ENCODE results near the gene MAPK8. TPM values are rescaled to one million over a fixed set of nuclear protein-coding genes. Genes with fewer than 3 reads are reported as not detected.

MAPK8 gene
- 10 to 100 TPM in 4 of 5 donors, 1 to 10 TPM in 1; 1.2 to 85.0 (median 34.4) TPM for total RNA-seq
- polyA plus RNA-seq, result 10 to 100 TPM in 1 of 3 donors, 1 to 10 TPM in 2; 7.3 to 16.5 (median 8.8) TPM
- long read RNA-seq, donor 1, partial matches to known transcripts, result 0 of 1 reads
- long read RNA-seq, donor 1, other reads (novel, unspliced or antisense), result 0 of 1 reads
- long read RNA-seq, donor 2, full-length matches to known transcripts, result 2 of 2 reads
- long read RNA-seq, donor 2, partial matches to known transcripts, result 0 of 2 reads
- long read RNA-seq, donor 2, other reads (novel, unspliced or antisense), result 0 of 2 reads
- long read RNA-seq, donor 3, result 0 reads
- long read RNA-seq, donor 4, result 0 reads
- long read RNA-seq, donor 5, result 0 reads
- long read RNA-seq, donor 6, partial matches to known transcripts, result 0 of 3 reads
- long read RNA-seq, donor 6, other reads (novel, unspliced or antisense), result 0 of 3 reads
- long read RNA-seq, donor 7, result 0 reads
- long read RNA-seq, donor 8, result 0 reads
- long read RNA-seq, donor 9, full-length matches to known transcripts, result 1 of 1 reads
- long read RNA-seq, donor 9, partial matches to known transcripts, result 0 of 1 reads
- long read RNA-seq, donor 9, other reads (novel, unspliced or antisense), result 0 of 1 reads
- long read RNA-seq, donor 10, partial matches to known transcripts, result 0 of 2 reads
- long read RNA-seq, donor 10, other reads (novel, unspliced or antisense), result 0 of 2 reads

DNA sequence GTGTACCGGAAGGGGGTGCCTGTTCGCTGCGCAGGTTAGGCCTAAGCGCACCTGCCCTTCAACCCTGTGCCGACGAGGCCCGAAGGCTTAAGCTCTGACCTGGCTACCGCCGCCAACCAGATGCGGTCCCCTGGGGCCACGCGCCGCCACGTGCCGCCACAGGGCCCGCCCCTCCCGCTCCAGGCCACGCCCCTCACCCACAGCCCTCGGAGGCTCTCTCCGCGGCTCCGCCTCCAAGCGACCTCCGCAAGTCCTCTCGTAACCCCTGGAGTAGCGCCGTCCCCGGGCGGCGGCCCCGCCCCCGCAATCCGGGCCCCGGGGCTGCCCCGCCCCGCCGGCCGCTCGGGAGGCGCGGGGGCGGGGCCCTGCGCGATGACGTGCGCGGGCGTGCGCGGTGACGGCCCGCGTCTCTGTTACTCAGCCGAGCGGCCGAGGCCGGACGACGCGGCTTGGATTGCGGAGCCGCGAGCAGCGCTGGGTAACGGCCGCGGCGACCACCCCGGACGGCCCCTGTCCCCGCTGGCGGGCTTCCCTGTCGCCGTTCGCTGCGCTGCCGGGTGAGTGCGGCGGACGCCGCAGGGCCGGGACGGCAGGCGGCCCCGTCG is at the start of gene MAPK8:
MAPK8 (plus strand) TSS at position 413 of the 605 bp plus-strand sequence. CDS start 94,984 bp downstream, outside the sequence.
- intact Hi-C loops (cut with DNase I; ENCODE audit: low total_unique reads), result no loop called here
- WGBS, 5 donors, result 0 to 4% (median 1%) methylated on average over 9 to 86 of the region's 86 CpGs
- peak within 1 kb of the TSS; percentile 77 to 91 (median 84) for H3K4me3 ChIP-seq
- H3K9me3 ChIP-seq, result no peaks in the 10 kb centered on the region
- peaks cover 7 to 45% (median 23%) of the 10 kb centered on the region in 4 donors for H3K4me1 ChIP-seq
- H3K36me3 ChIP-seq, result no peaks in the 10 kb centered on the region
- H3K27me3 ChIP-seq, result no peaks in the 10 kb centered on the region
- TF ChIP-seq POLR2AphosphoS5 (IDR thresholded peaks at IDR 0.05), result peak; percentile 84 to 95 (median 93)
- peak in 1 of 4 donors; percentile 58 for TF ChIP-seq POLR2A (IDR thresholded peaks at IDR 0.05)
- TF ChIP-seq, protein P1, sequence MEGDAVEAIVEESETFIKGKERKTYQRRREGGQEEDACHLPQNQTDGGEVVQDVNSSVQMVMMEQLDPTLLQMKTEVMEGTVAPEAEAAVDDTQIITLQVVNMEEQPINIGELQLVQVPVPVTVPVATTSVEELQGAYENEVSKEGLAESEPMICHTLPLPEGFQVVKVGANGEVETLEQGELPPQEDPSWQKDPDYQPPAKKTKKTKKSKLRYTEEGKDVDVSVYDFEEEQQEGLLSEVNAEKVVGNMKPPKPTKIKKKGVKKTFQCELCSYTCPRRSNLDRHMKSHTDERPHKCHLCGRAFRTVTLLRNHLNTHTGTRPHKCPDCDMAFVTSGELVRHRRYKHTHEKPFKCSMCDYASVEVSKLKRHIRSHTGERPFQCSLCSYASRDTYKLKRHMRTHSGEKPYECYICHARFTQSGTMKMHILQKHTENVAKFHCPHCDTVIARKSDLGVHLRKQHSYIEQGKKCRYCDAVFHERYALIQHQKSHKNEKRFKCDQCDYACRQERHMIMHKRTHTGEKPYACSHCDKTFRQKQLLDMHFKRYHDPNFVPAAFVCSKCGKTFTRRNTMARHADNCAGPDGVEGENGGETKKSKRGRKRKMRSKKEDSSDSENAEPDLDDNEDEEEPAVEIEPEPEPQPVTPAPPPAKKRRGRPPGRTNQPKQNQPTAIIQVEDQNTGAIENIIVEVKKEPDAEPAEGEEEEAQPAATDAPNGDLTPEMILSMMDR (IDR thresholded peaks at IDR 0.05), result no peak
- peak; percentile 94 to 97 for DNase-seq
- H3K27ac ChIP-seq, result peak within 1 kb of the TSS; percentile 96 to 99 (median 98)

DNA sequence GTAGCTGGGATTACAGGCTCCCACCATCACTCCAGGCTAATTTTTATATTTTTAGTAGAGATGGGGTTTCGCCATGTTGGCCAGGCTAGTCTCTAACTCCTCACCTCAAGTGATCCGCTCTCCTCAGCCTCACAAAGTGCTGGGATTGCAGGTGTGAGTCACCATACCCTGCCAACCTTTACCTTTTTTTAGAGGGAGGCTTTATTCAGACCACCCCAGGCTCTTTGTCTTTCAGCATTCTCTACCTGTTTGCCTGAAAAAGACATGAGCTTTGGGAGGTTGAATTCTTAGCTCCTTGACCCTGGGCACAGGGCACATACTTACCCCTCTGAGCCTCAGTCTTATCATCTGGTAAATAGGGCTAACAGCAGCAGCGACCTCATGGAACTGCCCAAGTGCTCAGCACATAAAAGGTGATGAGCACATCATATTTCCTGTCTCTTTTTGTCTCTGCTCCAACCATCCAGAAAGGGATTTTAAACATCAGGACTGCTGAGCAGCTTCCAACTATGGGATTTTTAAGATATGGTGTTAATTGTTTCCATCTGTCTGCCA is 49.0 kb upstream of the MAPK8 start:
- Histone ChIP-seq H3K27me3 (no peaks in the 10 kb centered on the region), H3K27ac (no peak overlapping the region), H3K9me3 (no peaks in the 10 kb centered on the region), H3K4me3 (no peak overlapping the region), H3K4me1 (no peaks in the 10 kb centered on the region), H3K36me3 (no peaks in the 10 kb centered on the region)
- DNase-seq, result no peak
- TF ChIP-seq POLR2A (IDR thresholded peaks at IDR 0.05), result no peak
- TF ChIP-seq POLR2AphosphoS5 (IDR thresholded peaks at IDR 0.05), result no peak
- TF ChIP-seq EP300 (IDR thresholded peaks at IDR 0.05), result no peak
- TF ChIP-seq, protein P1 (IDR thresholded peaks at IDR 0.05), result no peak
- intact Hi-C loops (cut with DNase I; ENCODE audit: low total_unique reads), result no loop called here
- 82 to 93% (median 87%) methylated on average over 3 of the region's 3 CpGs for WGBS, 5 donors

DNA sequence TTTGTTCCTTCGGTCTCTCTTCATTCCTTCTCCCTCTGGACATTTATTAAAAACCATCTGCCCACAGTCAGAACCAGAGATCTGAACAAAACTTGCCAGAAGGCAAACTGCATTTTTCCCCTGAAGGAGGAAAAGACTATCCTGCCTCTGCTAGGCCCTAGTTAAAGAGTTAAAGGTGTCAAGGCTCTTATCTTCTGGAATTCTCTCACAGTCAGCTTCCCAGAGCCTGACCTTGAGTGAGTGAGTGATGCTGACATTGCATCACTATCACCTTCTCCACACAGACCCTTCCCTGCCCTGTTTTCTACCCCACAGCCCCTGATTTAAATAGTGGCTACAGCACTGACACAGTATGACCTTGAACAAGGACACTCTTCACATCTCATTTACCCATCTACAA is 48.4 kb upstream of the MAPK8 start:
- no peaks in the 10 kb centered on the region for H3K4me1 ChIP-seq
- no peak for DNase-seq
- H3K27me3 ChIP-seq, result no peaks in the 10 kb centered on the region
- TF ChIP-seq POLR2AphosphoS5 (IDR thresholded peaks at IDR 0.05) (no peak), POLR2A (IDR thresholded peaks at IDR 0.05) (no peak), EP300 (IDR thresholded peaks at IDR 0.05) (no peak)
- TF ChIP-seq, protein P1 (IDR thresholded peaks at IDR 0.05), result no peak
- H3K4me3 ChIP-seq, result no peak overlapping the region
- no peak overlapping the region for H3K27ac ChIP-seq
- intact Hi-C loops (cut with DNase I; ENCODE audit: low total_unique reads), result no loop called here
- 63 to 90% (median 85%) methylated on average over 1 of the region's 1 CpG for WGBS, 5 donors
- H3K36me3 ChIP-seq, result no peaks in the 10 kb centered on the region
- H3K9me3 ChIP-seq, result no peaks in the 10 kb centered on the region

DNA sequence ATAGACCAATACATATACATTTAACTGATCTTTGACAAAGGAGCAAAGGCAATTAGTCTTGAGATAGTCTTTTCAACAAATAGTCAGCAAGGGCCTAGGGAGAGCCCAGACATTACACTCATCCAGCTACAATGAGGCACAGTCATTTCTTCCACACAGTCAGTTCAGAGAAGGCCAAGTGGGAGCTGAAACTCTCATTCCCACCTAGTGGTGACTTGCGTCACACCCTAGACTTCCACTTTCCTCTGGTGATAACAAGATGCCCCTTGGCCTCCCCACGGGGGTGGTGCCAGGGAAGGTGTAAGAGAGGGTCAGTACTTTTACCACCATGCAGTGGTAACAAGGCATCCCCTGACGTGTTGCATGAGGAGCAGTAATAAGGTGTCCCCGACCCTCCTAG is 39.9 kb upstream of the MAPK8 start:
- Histone ChIP-seq H3K9me3 (no peaks in the 10 kb centered on the region), H3K4me1 (no peaks in the 10 kb centered on the region), H3K36me3 (no peaks in the 10 kb centered on the region), H3K4me3 (no peak overlapping the region), H3K27ac (no peak overlapping the region), H3K27me3 (no peaks in the 10 kb centered on the region)
- 67 to 74% (median 68%) methylated on average over 4 of the region's 4 CpGs for WGBS, 5 donors
- TF ChIP-seq EP300 (IDR thresholded peaks at IDR 0.05) (no peak), POLR2AphosphoS5 (IDR thresholded peaks at IDR 0.05) (no peak), POLR2A (IDR thresholded peaks at IDR 0.05) (no peak)
- TF ChIP-seq, protein P1 (IDR thresholded peaks at IDR 0.05), result no peak
- intact Hi-C loops (cut with DNase I; ENCODE audit: low total_unique reads), result no loop called here
- no peak for DNase-seq
